Hepatocyte (in vitro differentiated cells): ENCODE data around the gene GRIN2D.

Source experiments
- EZH2phosphoT487 ChIP-seq: fragments of 200-600 bp; sonication (generic); IDR thresholded peaks from one replicate; pipeline ENCODE4 v1.6.1; 2018; ENCODE audit warnings: antibody characterized with exemption, mild to moderate bottlenecking, low read depth, moderate library complexity; ENCODE audit not compliant: unreplicated experiment, severe bottlenecking
- TF ChIP-seq, protein P1 (sequence below): fragments of 200-600 bp; sonication (generic); IDR thresholded peaks from 2 replicates; pipeline ENCODE4 v1.5.1; 2016; ENCODE audit warnings: antibody characterized with exemption, mild to moderate bottlenecking; ENCODE audit not compliant: poor library complexity

DNA sequence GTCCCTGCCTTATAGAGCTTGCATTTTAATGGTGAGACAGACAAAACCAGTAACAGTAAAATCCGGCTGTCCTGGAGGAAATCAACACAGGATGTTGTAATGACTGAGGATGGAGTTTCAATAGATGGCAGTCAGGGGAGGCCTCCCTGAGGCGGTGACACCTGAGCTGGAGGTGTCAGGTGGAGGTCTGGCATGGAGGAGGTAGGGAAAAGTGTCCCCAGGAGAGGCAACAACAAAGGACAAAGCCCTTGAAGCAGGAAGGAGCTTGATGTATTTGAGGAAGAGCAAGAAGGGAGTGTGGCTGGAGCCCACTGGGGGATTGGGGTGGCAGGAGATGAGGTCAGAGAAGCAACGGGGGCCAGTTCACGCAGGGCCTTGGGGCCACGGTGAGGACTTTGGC, 7.8 kb downstream of the GRIN2D start:
- TF ChIP-seq, protein P1, sequence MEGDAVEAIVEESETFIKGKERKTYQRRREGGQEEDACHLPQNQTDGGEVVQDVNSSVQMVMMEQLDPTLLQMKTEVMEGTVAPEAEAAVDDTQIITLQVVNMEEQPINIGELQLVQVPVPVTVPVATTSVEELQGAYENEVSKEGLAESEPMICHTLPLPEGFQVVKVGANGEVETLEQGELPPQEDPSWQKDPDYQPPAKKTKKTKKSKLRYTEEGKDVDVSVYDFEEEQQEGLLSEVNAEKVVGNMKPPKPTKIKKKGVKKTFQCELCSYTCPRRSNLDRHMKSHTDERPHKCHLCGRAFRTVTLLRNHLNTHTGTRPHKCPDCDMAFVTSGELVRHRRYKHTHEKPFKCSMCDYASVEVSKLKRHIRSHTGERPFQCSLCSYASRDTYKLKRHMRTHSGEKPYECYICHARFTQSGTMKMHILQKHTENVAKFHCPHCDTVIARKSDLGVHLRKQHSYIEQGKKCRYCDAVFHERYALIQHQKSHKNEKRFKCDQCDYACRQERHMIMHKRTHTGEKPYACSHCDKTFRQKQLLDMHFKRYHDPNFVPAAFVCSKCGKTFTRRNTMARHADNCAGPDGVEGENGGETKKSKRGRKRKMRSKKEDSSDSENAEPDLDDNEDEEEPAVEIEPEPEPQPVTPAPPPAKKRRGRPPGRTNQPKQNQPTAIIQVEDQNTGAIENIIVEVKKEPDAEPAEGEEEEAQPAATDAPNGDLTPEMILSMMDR, result no peak
- no peak for TF ChIP-seq EZH2phosphoT487
